SU-DHL-6 (cell line): ENCODE data around the gene FAM118A.

Source experiments
- H2AFZ ChIP-seq: fragments of 200-600 bp; sonication (generic); 2 replicates; pipeline ENCODE4 v1.6.1; 2014; ENCODE audit warnings: low read depth, mild to moderate bottlenecking, moderate library complexity, mixed read lengths, antibody characterized with exemption, low read length; ENCODE audit not compliant: severe bottlenecking
- H3F3A ChIP-seq: fragments of 200-600 bp; shearing (Covaris generic); 2 replicates; pipeline ENCODE4 v1.6.0; 2016; ENCODE audit warnings: antibody characterized with exemption, mild to moderate bottlenecking; ENCODE audit not compliant: insufficient read depth
- H3K27ac ChIP-seq: fragments of 200-600 bp; sonication (generic); 2 replicates; pipeline ENCODE4 v1.5.1; 2016; ENCODE audit warnings: low read depth, mild to moderate bottlenecking, low read length, moderate library complexity, mixed read lengths
- H3K27me3 ChIP-seq: fragments of 200-600 bp; sonication (generic), shearing (Covaris generic); 2 replicates; pipeline ENCODE4 v1.6.0; 2014; ENCODE audit warnings: mild to moderate bottlenecking, low read length
- H3K36me3 ChIP-seq: fragments of 200-600 bp; sonication (generic); 2 replicates; pipeline ENCODE4 v1.6.1; 2014; ENCODE audit warnings: mild to moderate bottlenecking, low read length, mixed read lengths
- H3K4me2 ChIP-seq: fragments of 300-600, 200-600 bp; shearing (Covaris generic), sonication (generic); 2 replicates; pipeline ENCODE4 v1.6.0; 2014; ENCODE audit warnings: low read length, low read depth, mild to moderate bottlenecking; ENCODE audit not compliant: poor library complexity, severe bottlenecking
- H3K4me3 ChIP-seq: fragments of 200-600 bp; sonication (generic); 2 replicates; pipeline ENCODE4 v1.5.1; 2014; ENCODE audit warnings: antibody characterized with exemption, low read length, mild to moderate bottlenecking, mixed read lengths; ENCODE audit not compliant: insufficient read depth, poor library complexity, severe bottlenecking
- H3K79me2 ChIP-seq: fragments of 200-600 bp; sonication (generic); 2 replicates; pipeline ENCODE4 v1.6.1; 2014; ENCODE audit warnings: mild to moderate bottlenecking, low read length, moderate library complexity; ENCODE audit not compliant: insufficient read depth
- H3K9ac ChIP-seq: fragments of 200-600 bp; sonication (generic); 2 replicates; pipeline ENCODE4 v1.7.0; 2014; ENCODE audit warnings: mild to moderate bottlenecking, low read length
- H3K9me2 ChIP-seq: fragments of 200-600 bp; sonication (generic); replicated peaks from 2 replicates; pipeline ENCODE4 v1.6.1; 2014; ENCODE audit warnings: low read length; ENCODE audit not compliant: insufficient read depth
- H3K9me3 ChIP-seq: fragments of 200-600 bp; sonication (generic); 2 replicates; pipeline ENCODE4 v1.6.1; 2014; ENCODE audit warnings: low read length, mixed read lengths; ENCODE audit not compliant: insufficient read depth
- H4K20me1 ChIP-seq: fragments of 200-600 bp; sonication (generic); 2 replicates; pipeline ENCODE4 v1.6.1; 2014; ENCODE audit warnings: low read depth, mild to moderate bottlenecking, antibody characterized with exemption, low read length, moderate library complexity, mixed read lengths
- CTCF ChIP-seq: fragments of 200-600 bp; sonication (generic); IDR thresholded peaks from one replicate; pipeline ENCODE4 v1.5.1; 2017; ENCODE audit warnings: antibody characterized with exemption, mild to moderate bottlenecking, low read length, moderate library complexity; ENCODE audit not compliant: insufficient read depth, poor library complexity, severe bottlenecking
- EZH2phosphoT487 ChIP-seq: fragments of 200-600 bp; sonication (generic), shearing (Covaris generic); conservative IDR thresholded peaks from 2 replicates; pipeline ENCODE4 v1.6.1; 2018; ENCODE audit warnings: mild to moderate bottlenecking, antibody characterized with exemption, low read length, moderate library complexity, mixed read lengths

FAM118A gene

GRCh38 chr22:45314054-45314721 lies 4.5 kb downstream of the FAM118A start:
- Histone ChIP-seq H2AFZ (no peak overlapping the region), H3K9ac (no peak overlapping the region), H3K27ac (no peak overlapping the region), H3K79me2 (peaks cover 18% of the 10 kb centered on the region), H4K20me1 (no peaks in the 10 kb centered on the region), H3F3A (peaks cover 6% of the 10 kb centered on the region; the same call in 1 of the 2 replicates), H3K36me3 (no peaks in the 10 kb centered on the region), H3K4me3 (no peak overlapping the region), H3K9me3 (no peaks in the 10 kb centered on the region), H3K27me3 (no peaks in the 10 kb centered on the region), H3K9me2 (no peaks in the 10 kb centered on the region), H3K4me2 (no peak overlapping the region)
- TF ChIP-seq CTCF (no peak), EZH2phosphoT487 (no peak)

GRCh38 chr22:45314786-45315185 lies 5.1 kb downstream of the FAM118A start:
- Histone ChIP-seq H3K79me2 (peaks cover 23% of the 10 kb centered on the region), H3F3A (peaks cover 6% of the 10 kb centered on the region; the same call in 1 of the 2 replicates), H3K9ac (no peak overlapping the region), H3K36me3 (no peaks in the 10 kb centered on the region), H3K27me3 (no peaks in the 10 kb centered on the region), H2AFZ (no peak overlapping the region), H3K27ac (no peak overlapping the region), H4K20me1 (no peaks in the 10 kb centered on the region), H3K4me2 (no peak overlapping the region), H3K4me3 (no peak overlapping the region), H3K9me3 (no peaks in the 10 kb centered on the region), H3K9me2 (no peaks in the 10 kb centered on the region)
- TF ChIP-seq CTCF, result no peak
- TF ChIP-seq EZH2phosphoT487, result no peak

- no peak overlapping the region for H2AFZ ChIP-seq
- H4K20me1 ChIP-seq, result no peaks in the 10 kb centered on the region
- H3K4me3 ChIP-seq, result no peak overlapping the region
- no peaks in the 10 kb centered on the region for H3K9me3 ChIP-seq
- TF ChIP-seq CTCF (no peak), EZH2phosphoT487 (no peak)
- H3K9ac ChIP-seq, result no peak overlapping the region
- peaks cover 6% of the 10 kb centered on the region; the same call in 1 of the 2 replicates for H3F3A ChIP-seq
- H3K9me2 ChIP-seq, result no peaks in the 10 kb centered on the region
- H3K79me2 ChIP-seq, result peaks cover 18% of the 10 kb centered on the region
- no peaks in the 10 kb centered on the region for H3K27me3 ChIP-seq
- H3K36me3 ChIP-seq, result no peaks in the 10 kb centered on the region
- H3K27ac ChIP-seq, result no peak overlapping the region
- H3K4me2 ChIP-seq, result no peak overlapping the region
Observed at GRCh38 chr22:45316796-45317526, 7.2 kb downstream of the FAM118A start.
